Stimulated activated CD8-positive, alpha-beta memory T cell treated with anti-CD3 and anti-CD28 coated beads, Interleukin-2, amount 100 ng/mL, for 1 hour (primary cell): Measurements from ENCODE around the gene CCL18.
"Not testable (repeated sequence)": the region's sequence is repeated elsewhere in the genome, so short reads cannot be mapped to it uniquely, and the experiment has no call there.

Source experiments
- DNase-seq, 2 donors: peaks; one replicate each; pipeline ENCODE4 v3.0.0-alpha.2; 2020; ENCODE audit warnings: low read depth in 2 of 2

The CCL18 gene

DNA sequence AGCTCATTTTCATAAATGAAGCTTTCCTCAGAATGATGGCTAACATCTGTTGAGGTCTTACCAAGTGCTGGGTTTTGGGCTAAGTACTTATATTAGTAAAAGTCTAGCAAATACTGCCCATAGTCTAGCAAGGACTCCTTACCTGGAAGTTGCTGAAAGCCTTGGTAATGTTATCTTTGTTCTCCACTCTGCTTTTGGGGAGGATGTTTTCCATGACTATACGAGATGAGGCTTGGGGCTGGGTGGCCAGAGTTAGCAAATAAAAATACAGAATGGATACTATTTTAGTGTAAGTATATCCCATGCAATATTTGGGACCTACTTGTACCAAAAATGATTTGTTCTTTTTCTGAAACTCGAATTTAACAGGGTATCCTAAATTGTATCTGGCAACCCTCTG is 7.7 kb downstream of the CCL18 start:
- no peak for DNase-seq

DNA sequence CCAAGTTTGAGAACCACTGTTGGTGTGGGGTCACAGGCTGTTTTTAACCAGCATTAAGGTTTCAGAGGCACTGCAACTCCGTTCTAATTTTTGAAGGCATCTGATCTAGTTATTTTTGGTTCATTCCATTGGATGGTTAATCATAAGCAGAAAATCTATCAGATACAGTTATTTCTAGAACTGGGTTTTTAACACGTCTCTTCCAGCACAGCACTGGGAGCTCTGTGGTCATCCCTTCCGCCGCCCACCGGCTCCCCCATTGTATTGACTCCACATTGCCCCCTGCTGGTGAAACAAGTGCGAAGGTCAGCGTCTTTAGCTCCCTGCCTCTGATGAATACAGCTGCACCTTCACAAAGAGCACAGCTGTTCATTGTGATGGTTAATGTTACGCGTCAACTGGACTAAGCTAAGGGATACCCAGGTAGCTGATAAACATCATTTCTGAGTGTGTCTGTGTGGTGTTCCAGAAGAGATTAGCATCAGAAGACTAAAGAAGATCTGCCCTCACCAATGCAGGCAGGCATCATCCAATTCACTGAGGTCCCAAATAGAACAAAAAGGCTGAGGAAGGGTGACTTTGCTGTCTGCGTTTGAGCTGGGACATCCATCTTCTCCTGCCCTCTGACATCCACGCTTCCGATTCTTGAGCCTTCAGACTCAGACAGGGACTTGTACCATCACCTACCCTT is 8.5 kb downstream of the CCL18 start:
- peak; percentile 39 to 41 for DNase-seq

DNA sequence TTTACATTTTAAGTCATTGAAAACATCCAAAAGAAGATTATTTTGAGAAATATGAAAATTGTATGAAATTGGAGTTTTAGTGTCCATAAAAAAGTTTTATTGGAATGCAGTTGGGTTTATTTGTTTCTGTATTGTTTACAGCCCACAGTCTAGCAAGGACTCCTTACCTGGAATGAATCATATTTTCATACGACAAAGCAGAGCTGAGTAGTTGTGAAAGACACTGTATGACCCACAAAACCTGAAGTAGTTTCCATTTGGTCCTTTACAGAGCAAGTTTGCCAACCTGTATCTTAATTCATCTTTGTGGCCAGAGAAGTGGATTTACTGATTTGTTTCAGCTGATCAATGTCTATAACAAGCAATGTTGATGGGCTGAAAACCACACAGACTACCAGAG is 10.3 kb downstream of the CCL18 start:
- no peak for DNase-seq

DNA sequence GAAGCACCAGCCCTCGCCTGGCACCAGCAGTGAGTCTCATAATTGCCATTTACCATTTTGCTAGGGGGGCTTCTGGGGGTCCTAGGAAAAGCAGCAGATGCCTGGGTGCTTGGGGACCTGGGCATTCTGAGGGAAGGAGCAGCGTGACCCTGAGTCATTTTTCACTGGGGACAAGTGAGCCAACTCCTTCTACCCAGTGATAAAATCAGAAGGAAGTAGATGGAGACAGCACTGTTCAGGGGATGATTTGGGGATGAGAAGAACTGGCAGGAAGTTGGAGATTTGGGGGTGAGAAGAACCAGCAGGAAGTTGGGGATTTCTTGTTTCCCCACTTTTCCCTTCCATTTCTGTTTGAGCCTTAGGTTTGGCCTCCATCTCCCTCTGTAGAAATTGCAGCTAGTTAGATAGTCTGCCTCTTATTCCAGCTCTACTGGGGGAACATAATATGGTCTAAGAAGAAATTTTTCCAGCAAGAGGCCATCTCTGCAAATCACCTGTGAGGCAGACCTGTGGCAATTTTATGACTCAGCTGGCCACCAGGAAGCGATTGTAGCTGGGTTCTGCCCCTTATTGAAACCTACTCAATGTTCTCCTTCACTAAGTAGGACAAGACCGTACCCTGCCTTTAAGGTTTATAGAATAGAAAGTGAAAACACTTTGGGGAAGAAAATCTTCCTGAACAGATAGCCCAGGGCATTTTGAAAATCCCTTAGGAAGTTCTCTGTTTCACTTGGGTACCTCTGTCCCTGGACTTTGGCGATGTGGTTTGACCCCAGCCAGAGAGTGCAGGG is 17.8 kb downstream of the CCL18 start:
- not testable (repeated sequence) for DNase-seq

DNA sequence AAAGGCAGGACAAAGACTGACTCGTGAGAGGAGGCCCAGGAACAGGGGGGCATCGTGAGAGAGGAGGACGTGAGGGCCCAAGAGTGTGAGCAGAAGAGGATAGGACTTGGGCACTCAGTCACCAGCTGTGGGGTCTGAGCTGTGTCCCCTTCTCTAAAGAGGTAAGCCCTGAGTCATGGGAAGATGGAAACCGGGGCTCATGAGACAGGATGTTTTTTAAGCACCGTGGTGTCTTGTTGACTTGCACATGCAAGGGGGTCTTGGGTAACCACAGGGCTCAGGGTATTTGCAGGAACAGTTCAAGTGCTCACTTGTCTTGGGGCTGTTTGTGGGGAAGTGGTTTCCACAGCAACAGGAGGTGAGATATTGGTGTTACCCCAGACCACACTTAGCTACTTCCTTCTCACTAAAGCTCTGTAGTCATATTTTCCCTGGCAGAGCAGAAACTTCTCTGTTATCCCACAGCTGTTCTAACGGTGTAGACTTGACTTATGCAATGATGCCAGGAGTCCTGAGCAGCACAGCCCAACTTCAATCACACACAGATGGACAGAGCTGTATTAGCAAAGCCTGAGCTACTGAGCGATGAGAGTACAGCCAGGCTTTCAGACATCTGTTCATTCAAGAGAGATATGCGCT is 18.5 kb downstream of the CCL18 start:
- peak; percentile 38 to 58 for DNase-seq

DNA sequence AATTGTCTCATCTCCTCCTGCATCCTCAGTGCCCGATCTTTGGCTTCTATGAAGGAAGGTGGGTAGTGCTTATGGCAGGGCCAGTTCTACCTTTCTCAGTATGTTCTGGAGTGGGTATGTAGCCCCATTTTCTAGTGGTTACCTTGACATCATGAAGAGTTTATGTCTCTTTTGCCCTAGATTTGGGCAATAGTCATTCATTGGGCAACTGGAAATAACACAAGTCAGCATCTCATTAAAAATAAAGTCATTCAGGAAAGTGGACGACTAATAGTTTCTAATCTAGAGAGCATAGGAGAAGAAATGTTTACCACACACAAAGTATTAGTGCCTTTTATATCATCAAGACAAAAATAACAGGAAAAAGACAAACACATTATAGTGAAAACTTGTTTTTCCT is 19.6 kb downstream of the CCL18 start:
- DNase-seq, result not testable (repeated sequence)

DNA sequence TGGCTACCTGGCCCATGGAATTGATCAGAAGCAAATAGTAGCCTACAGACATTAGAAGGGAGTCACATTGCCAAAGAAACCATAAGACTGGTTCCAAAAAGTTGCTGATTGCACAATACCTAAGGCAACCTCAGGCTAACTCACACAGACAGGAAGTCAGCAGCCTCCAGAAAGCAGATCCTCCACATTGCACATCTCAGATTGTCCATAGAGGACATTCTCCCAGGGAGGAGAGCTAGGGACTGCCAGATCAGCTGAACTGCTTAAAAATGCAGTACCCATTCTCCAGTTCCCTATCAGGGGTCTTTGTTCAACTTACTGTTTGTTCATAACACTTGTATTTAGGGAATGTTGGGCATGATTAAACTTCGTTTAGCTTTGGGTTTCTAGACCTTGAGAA is 21.7 kb downstream of the CCL18 start:
- DNase-seq, result no peak

DNA sequence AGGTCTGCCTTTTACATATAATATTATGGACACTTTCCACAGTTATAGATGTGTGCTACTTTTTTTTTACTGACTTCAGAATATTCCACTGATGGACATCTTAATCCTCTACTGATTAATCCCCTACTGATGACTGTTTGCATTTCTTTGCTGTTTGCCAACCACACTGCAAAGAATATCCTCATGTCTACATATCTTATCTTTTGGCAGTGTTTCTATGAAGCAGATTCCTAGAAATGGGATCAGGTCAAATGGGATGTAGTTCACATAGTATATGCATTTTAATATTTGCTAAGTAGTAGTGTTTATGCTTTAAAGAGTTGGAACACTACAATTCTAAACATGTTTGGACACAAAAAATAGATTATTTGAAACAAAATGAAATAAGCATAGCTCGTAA is 22.7 kb downstream of the CCL18 start:
- no peak for DNase-seq

DNA sequence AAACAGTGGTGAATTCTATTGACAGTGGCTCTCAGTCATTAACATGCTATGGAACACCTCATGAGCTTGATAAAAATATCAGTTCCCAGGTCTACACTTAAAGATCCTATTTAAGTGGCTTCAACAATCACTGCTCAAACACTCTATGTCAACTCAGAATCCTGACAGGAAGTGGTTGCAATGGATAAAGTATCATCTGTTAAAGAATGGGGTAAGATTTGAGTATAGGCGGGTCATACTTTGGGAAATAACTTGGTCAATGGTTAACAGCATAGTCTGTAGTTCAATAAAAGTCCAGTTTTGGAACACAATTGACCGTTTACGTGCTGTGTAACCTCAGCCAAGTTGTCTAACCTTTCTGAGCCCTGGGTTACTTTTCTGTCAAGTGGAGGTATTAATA is 23.4 kb downstream of the CCL18 start:
- DNase-seq, result not testable (repeated sequence)

DNA sequence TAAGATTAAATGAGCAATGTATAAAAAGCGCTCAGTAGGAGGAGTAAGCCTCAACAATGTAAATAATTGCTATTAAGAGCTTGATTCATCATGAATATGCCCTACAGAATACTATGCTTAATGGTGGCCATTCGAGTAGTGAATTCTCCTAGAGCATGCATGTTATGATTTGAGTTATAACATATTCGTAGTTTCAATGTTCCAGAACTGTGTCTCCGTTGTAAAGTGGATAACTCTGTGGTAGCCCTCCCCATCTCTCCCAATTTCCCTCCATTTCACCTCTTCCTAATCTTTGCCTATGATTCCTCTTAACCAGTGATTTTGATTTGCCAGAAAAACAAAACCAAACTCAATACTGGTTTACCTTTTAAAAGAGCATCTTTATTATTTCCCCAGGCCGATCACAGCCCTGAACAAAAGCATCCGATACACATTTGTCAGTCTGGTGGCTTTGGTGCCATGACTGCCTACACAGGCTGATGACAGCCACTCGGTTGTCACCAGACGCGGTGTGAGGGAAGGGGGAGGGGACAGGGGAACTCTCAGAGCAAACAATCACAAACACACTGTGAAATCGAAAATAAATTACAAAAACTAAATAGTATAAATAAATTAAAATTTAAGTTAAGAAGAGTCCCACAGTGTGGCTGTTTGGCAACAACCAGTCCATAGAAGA is 24.0 kb downstream of the CCL18 start:
- DNase-seq, result not testable (repeated sequence)

DNA sequence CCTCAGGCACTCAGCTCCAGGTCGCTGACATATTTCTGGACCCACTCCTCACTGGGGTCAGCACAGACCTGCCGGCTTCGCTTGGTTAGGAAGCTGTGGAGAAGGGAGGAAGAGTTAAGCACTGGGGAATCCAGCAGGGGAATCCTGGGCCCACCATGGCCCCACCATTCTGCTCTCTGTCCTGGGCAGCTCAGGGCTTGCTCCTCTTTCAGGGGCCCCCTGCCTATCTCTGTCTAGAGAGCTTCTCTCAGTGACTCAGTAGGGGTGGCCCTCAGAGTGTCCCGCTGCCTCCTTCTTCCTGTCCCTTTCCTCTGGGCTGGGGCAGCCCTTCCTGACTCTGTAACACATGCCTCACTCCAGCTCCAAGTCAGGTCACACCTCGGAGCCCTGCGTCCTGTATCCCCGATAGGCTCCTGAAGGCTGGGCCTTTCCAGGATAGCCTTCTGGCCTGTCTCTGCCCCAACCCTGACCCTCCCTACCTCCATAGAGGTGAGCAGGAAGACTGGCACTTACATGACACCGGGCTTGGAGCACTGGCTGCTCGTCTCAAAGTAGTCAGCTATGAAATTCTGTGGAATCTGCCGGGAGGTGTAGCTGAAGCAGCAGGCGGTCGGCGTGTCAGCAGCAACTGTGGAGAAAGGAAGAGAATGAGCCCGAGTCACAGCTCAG is 24.7 kb downstream of the CCL18 start:
- no peak for DNase-seq

DNA sequence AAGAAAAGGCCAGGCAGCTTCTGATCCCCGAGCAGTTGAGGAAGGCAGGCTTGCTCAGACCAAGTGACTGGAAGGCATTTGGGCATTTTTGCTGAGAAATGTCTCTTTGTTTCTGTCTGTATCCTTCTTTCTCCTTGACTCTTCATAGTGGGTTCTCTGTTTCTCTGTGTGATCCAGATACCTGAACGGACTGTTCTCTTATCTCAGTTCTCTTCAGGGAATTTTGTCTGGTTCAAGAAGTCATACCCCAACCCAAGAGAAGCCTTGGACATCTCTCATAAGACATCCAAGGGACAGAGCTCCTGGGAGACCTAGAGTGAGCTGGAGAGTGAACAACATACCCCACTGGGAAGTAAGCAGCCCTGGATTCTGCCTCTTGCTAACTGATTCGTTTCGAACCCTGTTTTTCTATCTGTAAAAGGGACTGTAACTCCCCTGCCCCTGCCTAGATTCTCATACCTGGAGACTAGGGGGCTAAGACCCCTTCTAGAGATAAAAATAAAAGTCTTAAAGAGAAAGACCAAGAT is 25.3 kb downstream of the CCL18 start:
- no peak for DNase-seq

DNA sequence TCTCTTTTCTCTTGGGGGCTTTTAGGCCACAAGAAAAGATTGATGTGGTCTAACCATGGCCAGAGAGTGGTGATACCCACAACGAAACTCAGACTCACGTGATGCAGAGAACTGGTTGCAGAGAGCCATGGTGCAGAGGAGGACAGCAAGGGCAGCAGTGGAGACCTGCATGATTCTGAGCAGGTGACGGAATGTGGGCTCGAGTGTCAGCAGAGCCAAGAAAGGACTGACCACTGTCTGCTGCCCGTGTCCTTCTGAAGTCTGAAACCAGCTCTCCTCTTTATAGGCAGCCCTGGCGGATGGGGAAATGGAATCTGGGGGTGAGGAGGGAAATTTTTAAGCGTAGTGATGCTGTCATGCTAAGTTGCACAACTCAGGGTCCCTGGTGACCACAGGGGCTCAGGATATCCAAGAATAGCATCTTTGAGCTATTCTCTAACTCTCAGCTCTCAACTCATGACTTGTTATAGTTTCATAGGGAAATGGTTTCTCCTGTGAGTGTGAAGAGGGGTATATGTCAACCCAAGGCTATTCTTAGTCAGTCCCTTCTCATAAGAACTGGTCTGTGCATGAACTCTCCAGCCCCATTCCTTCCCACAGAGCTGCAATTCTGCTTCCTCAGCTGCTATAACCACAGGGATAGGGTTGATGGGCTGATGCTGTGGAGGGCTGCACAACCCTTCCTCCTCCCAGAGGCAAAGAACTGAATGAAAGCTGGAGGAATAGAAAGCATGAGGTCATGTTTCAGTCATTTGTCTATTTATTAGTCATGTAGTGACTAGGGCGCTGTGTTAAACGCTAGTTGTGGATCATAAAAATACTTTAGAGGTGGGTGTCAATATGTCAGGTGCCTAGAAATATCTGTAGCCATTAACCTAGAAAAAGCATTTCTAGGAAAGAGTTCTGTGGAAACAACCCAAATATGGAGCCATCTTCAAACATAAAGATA is 26.1 kb downstream of the CCL18 start, which contains the start of gene CCL3:
Gene CCL3, minus strand, starts transcription at position 256 of the 949 bp plus-strand sequence. Its CDS starts 85 bp downstream, at position 171.
- DNase-seq, result no peak

DNA sequence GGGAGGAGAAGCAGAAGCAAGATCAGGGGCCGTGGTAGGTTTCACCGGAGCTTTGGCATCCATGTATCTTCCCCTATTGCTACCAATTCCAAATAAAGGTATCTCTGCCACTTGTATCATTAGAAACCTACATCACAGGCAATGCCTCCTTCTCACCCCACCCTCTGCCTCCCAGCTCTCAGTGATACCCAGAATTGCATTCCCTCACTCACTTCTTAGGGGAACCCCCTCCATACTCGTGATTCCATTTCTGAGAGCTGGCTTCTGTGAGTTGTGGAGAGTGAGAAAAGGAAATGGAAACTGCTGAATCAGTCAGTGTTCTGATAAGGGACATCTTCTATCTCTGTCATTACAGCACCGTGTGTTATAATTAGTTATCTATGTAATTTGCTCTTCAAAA is 28.2 kb downstream of the CCL18 start:
- no peak for DNase-seq

DNA sequence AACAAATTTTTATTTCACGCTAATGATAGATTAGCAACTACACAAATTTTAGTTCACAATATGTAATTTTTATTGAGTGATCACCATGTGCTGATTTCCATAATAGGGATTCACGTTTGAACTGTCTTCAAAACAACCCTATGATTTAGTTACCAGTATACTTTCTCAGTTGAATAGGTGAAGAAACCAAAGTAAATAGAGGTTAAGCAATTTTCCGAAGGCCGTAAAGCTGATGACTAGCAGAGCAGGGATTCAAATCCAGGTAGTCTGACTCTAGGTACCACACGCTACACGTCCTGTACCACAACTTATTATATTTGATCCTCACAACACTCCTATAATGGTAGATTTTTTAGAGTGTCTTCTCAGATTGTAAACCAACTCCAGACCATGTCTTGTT is 28.6 kb downstream of the CCL18 start:
- DNase-seq, result not testable (repeated sequence)

DNA sequence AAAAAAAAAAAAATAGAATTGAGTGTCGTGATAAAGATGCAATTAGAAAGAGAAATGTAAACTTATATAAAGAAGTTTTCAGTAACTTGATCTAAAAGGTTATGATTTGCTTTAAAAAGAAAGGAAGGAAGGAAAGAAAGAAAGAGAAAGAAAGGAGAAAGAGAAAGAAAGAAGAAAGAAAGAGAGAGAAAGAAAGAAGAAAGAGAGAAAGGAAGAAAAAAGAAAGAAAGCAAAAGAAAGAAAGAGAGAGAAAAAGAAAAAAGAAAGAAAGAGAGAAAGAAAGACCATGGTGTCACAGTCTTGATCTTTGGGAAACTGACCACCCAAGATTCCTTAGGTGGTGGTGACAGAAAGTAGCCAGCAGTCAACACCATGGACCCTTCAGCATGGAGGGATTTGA is 30.2 kb downstream of the CCL18 start:
- DNase-seq, result no peak

DNA sequence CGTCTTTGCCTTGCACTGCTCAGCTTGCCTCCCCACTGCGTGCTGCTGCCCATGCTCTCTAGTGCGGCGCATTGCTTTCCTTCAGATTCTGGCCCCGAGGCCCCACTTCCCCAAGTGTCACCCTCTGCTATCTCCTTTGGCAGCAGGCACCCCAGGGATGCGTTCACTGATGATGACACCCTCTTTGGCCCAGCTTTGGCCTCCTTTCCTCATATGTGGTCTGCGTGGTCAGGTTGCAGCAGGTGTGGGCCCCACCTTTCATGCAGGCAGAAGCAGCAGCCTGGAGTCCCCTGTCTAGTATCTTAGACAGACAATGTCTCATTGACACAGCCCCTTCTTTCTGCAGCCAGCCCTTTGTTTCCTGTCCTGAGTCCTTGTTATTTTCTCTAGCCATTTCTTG is 30.7 kb downstream of the CCL18 start:
- no peak for DNase-seq

DNA sequence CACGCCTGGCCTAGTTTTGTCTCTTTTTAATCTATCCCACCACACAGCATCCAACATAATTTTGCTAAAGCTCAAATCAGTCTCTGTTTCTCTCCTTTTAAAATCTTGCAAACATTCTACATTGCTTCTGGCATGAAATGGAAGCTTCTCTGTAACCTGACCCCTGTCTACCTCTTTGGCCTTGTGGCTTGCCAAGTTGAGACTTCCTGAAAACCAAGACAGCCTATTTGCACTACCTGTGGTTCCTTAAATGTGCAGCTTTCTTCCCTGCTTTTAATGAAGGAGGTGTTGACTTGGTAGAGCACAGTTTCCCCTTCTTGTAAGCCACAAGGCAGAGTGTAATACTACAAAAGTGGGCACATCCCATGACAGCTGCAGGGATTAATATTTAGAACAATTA is 31.9 kb downstream of the CCL18 start:
- DNase-seq, result no peak

DNA sequence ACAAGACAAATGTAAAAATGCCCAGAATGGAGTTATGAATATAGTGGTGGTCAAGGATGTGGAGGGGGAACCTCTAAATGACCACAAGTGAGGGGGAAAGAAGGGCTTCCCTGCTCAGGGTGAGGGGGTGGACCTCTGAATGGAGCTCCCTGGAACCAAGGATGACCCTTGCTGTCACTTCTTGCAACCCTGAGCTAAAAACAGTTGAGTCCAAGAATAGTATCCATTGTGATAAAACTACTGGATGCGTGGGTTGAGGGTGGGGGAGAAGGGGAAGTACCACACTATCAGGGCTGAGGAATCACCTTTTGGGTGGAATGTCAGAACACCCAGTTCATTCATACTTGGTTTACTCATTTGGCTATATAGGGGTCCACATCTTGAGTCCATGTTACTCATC is 34.9 kb downstream of the CCL18 start:
- not testable (repeated sequence) for DNase-seq

DNA sequence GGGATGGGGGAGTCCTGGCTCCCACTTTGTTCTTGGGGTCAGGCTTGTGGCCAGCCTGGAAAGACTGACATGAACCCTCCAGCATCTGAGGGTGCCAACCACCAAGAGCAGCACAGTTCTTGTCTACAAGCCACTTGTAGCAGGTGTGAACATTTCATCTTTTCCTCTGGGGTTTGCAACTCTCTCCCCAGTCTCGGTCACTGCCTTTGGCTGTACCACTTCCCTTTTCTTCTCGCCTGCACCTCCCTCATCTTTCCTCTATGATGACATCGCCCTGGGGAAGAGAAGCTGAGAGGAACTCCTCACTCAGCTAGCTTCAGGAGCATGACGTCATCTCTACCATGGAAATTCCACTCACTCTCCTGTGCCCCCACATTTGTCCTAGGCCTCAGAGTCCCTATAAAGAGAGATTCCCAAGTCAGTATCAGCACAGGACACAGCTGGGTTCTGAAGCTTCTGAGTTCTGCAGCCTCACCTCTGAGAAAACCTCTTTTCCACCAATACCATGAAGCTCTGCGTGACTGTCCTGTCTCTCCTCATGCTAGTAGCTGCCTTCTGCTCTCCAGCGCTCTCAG is 39.4 kb downstream of the CCL18 start, which contains the start of gene CCL4:
Gene CCL4, plus strand, starts transcription at position 427 of the 575 bp plus-strand sequence. Its CDS starts 79 bp downstream, at position 506.
- DNase-seq, result peak; percentile 18 to 50
